ENCODE data around the gene FASN.

DNA sequence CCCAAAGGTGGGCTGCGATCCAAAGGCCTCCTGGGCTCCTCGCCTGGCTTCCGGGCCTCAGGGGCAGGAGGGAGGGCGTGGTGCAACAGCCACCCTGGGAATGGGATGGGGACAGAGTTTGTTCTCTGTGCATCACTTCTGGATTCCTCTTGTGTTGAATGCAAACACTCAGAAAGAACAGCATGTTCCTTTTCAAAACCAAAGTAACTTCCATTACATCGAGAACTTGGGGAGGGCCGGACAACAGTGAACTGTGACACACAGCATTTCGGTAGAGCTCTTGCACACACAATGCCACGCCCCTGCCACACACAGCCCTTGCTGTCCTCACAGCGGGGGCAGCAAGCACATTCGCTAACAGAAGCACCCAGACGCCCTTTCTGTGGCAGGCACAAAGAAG, 36.1 kb upstream of the FASN start:
- TF ChIP-seq, protein P1, sequence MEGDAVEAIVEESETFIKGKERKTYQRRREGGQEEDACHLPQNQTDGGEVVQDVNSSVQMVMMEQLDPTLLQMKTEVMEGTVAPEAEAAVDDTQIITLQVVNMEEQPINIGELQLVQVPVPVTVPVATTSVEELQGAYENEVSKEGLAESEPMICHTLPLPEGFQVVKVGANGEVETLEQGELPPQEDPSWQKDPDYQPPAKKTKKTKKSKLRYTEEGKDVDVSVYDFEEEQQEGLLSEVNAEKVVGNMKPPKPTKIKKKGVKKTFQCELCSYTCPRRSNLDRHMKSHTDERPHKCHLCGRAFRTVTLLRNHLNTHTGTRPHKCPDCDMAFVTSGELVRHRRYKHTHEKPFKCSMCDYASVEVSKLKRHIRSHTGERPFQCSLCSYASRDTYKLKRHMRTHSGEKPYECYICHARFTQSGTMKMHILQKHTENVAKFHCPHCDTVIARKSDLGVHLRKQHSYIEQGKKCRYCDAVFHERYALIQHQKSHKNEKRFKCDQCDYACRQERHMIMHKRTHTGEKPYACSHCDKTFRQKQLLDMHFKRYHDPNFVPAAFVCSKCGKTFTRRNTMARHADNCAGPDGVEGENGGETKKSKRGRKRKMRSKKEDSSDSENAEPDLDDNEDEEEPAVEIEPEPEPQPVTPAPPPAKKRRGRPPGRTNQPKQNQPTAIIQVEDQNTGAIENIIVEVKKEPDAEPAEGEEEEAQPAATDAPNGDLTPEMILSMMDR (conservative IDR thresholded peaks at IDR 0.05; ENCODE audit: low read length), result no peak
- TF ChIP-seq EZH2phosphoT487 (IDR thresholded peaks at IDR 0.05; ENCODE audit: borderline replicate concordance, low read depth, low read length), result no peak
